ENCODE measurements around the gene MAGI1. TPM values are rescaled to one million over a fixed set of nuclear protein-coding genes. Genes with fewer than 3 reads are reported as not detected.

MAGI1 gene
- total RNA-seq, 2 donors from 2014 or later, result 38.6 to 45.1 TPM

DNA sequence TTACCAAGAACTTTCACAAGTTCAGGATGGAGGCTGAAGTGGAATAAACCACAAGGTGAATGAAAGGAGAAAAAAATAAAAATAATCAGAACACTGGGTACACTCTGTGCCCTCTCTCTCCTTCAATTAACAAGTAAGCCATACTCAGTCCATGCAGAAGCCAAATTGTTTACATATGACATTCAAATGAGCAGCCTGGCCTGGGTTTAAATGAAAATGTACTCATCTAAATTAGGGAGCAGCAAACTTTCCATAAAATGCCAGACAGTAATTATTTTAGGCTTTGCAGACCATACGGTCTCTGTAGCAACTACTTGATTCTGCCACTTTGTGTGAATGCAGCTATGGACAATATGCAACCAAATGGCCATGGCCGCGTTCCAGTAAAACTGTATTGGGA, 376.6 kb downstream of the MAGI1 start:
- Histone ChIP-seq H3K36me3 (ENCODE audit: control insufficient read depth, insufficient read depth, low read length) (no peaks in the 10 kb centered on the region), H3K4me1 (ENCODE audit: control insufficient read depth, insufficient read depth, low read length) (no peaks in the 10 kb centered on the region), H3K27me3 (ENCODE audit: control insufficient read depth, insufficient read depth, low read length, poor library complexity, severe bottlenecking) (no peaks in the 10 kb centered on the region), H3K9ac (ENCODE audit: extremely low read depth, low read length, poor library complexity, severe bottlenecking) (no peak overlapping the region), H3K9me3 (ENCODE audit: control insufficient read depth, low read length) (no peaks in the 10 kb centered on the region), H3K4me3 (ENCODE audit: low read length) (no peak overlapping the region), H3K27ac (ENCODE audit: low read depth, low read length) (no peak overlapping the region)
- H3K27ac Mint-ChIP-seq, result no peak overlapping the region
- H3K9me3 Mint-ChIP-seq, result no peaks in the 10 kb centered on the region
- no peaks in the 10 kb centered on the region for H3K36me3 Mint-ChIP-seq (ENCODE audit: low read depth)
- TF ChIP-seq, protein P1, sequence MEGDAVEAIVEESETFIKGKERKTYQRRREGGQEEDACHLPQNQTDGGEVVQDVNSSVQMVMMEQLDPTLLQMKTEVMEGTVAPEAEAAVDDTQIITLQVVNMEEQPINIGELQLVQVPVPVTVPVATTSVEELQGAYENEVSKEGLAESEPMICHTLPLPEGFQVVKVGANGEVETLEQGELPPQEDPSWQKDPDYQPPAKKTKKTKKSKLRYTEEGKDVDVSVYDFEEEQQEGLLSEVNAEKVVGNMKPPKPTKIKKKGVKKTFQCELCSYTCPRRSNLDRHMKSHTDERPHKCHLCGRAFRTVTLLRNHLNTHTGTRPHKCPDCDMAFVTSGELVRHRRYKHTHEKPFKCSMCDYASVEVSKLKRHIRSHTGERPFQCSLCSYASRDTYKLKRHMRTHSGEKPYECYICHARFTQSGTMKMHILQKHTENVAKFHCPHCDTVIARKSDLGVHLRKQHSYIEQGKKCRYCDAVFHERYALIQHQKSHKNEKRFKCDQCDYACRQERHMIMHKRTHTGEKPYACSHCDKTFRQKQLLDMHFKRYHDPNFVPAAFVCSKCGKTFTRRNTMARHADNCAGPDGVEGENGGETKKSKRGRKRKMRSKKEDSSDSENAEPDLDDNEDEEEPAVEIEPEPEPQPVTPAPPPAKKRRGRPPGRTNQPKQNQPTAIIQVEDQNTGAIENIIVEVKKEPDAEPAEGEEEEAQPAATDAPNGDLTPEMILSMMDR (conservative IDR thresholded peaks at IDR 0.05), result no peak
- WGBS, 2 experiments (ENCODE audit: insufficient coverage in 1 of 2, insufficient read length in 1 of 2), result 65 to 67% methylated on average over 3 of the region's 3 CpGs
- no peaks in the 10 kb centered on the region for H3K27me3 Mint-ChIP-seq (ENCODE audit: insufficient read depth)
- H3K4me3 Mint-ChIP-seq, result no peak overlapping the region
- no peaks in the 10 kb centered on the region for H3K4me1 Mint-ChIP-seq
- DNase-seq, result no peak

GRCh38 chr3:65660000-65660598, 378.6 kb downstream of the MAGI1 start:
- Mint-ChIP-seq H3K27me3 (ENCODE audit: insufficient read depth) (no peaks in the 10 kb centered on the region), H3K36me3 (ENCODE audit: low read depth) (no peaks in the 10 kb centered on the region), H3K4me1 (no peaks in the 10 kb centered on the region), H3K27ac (no peak overlapping the region), H3K4me3 (no peak overlapping the region), H3K9me3 (no peaks in the 10 kb centered on the region)
- 91 to 100% methylated on average over 1 to 5 of the region's 5 CpGs for WGBS, 2 experiments (ENCODE audit: insufficient coverage in 1 of 2, insufficient read length in 1 of 2)
- Histone ChIP-seq H3K27me3 (ENCODE audit: control insufficient read depth, insufficient read depth, low read length, poor library complexity, severe bottlenecking) (no peaks in the 10 kb centered on the region), H3K36me3 (ENCODE audit: control insufficient read depth, insufficient read depth, low read length) (no peaks in the 10 kb centered on the region), H3K4me3 (ENCODE audit: low read length) (no peak overlapping the region), H3K27ac (ENCODE audit: low read depth, low read length) (no peak overlapping the region), H3K9me3 (ENCODE audit: control insufficient read depth, low read length) (no peaks in the 10 kb centered on the region), H3K4me1 (ENCODE audit: control insufficient read depth, insufficient read depth, low read length) (no peaks in the 10 kb centered on the region), H3K9ac (ENCODE audit: extremely low read depth, low read length, poor library complexity, severe bottlenecking) (no peak overlapping the region)
- DNase-seq, result no peak
- TF ChIP-seq, protein P1 (conservative IDR thresholded peaks at IDR 0.05), result no peak

DNA sequence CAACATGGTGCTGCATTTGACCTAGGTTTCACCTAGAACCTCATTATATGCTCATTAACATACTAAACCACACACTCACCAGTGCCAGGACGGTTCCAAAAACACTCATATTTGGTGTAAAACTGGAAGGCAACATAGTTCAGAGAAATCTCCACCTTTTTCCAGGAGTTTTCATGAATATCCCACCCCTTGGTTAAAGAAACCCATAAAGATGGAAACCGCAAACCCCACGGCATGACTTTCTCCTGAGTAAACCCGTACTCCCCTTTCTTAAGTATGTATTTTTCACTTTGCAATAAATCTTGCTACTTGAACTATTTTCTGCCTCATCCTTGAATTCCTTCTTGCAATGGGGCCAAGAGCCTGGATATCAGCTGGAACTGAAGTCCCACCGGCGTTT, 379.3 kb downstream of the MAGI1 start:
- 94 to 100% methylated on average over 2 to 6 of the region's 6 CpGs for WGBS, 2 experiments (ENCODE audit: insufficient coverage in 1 of 2, insufficient read length in 1 of 2)

More for the DNA sequence above, 379.3 kb downstream of the MAGI1 start:
- Mint-ChIP-seq H3K9me3 (no peaks in the 10 kb centered on the region), H3K27me3 (ENCODE audit: insufficient read depth) (no peaks in the 10 kb centered on the region), H3K4me1 (no peaks in the 10 kb centered on the region), H3K4me3 (no peak overlapping the region), H3K36me3 (ENCODE audit: low read depth) (no peaks in the 10 kb centered on the region), H3K27ac (no peak overlapping the region)
- no peak overlapping the region for H3K27ac ChIP-seq (ENCODE audit: low read depth, low read length)
- H3K9me3 ChIP-seq (ENCODE audit: control insufficient read depth, low read length), result no peaks in the 10 kb centered on the region
- no peak overlapping the region for H3K4me3 ChIP-seq (ENCODE audit: low read length)
- no peaks in the 10 kb centered on the region for H3K27me3 ChIP-seq (ENCODE audit: control insufficient read depth, insufficient read depth, low read length, poor library complexity, severe bottlenecking)
- no peaks in the 10 kb centered on the region for H3K4me1 ChIP-seq (ENCODE audit: control insufficient read depth, insufficient read depth, low read length)
- no peak overlapping the region for H3K9ac ChIP-seq (ENCODE audit: extremely low read depth, low read length, poor library complexity, severe bottlenecking)
- no peak for DNase-seq
- TF ChIP-seq, protein P1 (conservative IDR thresholded peaks at IDR 0.05), result no peak
- H3K36me3 ChIP-seq (ENCODE audit: control insufficient read depth, insufficient read depth, low read length), result no peaks in the 10 kb centered on the region
